ENCODE results near the gene DCST2.

DCST2 gene

DNA sequence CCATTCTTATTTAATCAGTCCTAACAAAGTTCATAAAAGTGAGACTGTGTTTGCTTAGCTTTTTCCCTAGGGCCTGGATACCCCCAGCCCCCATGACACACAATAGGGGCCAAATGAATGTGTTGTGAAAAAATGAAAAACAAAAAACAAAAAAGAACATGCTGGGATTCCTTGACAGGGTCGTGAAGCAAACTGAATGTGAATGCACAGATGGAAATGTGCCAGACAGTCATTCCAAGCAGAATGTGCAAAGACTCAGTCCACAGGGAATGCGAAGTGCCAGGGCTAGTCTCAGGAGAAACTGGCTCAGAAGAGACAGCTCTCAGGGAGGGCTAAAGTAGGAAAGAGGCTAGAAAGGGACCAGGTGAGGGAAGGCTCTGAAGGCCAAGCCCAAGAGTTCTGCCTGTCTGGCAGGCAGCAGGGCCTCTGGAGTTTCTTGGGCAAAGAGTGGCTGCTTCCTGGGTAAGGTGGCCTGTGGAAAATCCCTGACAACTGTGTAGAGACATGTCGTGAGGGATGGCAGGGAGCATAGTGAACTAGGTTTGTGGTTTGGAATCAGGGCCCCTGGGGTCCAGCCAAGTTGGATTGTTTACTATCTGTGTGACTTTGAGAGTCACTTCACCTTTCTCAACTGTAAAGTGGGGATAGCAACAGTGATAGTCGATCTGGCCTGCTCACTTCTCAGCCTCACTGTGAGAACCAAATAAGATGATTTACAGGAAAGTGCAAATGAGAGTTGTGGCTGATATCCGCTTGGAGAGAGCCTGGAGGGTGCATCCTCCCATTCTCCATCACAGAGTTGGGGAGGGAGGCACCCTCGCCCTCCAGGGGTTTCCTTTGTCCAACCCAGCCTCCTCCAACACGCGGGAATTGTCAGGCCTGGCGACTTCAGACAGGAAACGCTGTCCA lies 16.3 kb upstream of the DCST2 start:
- intact Hi-C loops (cut with DNase I; ENCODE audit: low total_unique reads), result no loop called here
- Histone ChIP-seq H3K9me3 (no peaks in the 10 kb centered on the region), H3K27ac (peak overlapping the region; percentile 72 to 91), H3K4me1 (peaks cover 6 to 35% (median 22%) of the 10 kb centered on the region in 4 donors), H3K4me3 (peak overlapping the region; percentile 68 to 71), H3K27me3 (no peaks in the 10 kb centered on the region), H3K36me3 (peaks cover 5 to 18% (median 14%) of the 10 kb centered on the region in 3 donors)
- DNase-seq, result no peak
- TF ChIP-seq, protein P1, sequence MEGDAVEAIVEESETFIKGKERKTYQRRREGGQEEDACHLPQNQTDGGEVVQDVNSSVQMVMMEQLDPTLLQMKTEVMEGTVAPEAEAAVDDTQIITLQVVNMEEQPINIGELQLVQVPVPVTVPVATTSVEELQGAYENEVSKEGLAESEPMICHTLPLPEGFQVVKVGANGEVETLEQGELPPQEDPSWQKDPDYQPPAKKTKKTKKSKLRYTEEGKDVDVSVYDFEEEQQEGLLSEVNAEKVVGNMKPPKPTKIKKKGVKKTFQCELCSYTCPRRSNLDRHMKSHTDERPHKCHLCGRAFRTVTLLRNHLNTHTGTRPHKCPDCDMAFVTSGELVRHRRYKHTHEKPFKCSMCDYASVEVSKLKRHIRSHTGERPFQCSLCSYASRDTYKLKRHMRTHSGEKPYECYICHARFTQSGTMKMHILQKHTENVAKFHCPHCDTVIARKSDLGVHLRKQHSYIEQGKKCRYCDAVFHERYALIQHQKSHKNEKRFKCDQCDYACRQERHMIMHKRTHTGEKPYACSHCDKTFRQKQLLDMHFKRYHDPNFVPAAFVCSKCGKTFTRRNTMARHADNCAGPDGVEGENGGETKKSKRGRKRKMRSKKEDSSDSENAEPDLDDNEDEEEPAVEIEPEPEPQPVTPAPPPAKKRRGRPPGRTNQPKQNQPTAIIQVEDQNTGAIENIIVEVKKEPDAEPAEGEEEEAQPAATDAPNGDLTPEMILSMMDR (IDR thresholded peaks at IDR 0.05), result no peak

DNA sequence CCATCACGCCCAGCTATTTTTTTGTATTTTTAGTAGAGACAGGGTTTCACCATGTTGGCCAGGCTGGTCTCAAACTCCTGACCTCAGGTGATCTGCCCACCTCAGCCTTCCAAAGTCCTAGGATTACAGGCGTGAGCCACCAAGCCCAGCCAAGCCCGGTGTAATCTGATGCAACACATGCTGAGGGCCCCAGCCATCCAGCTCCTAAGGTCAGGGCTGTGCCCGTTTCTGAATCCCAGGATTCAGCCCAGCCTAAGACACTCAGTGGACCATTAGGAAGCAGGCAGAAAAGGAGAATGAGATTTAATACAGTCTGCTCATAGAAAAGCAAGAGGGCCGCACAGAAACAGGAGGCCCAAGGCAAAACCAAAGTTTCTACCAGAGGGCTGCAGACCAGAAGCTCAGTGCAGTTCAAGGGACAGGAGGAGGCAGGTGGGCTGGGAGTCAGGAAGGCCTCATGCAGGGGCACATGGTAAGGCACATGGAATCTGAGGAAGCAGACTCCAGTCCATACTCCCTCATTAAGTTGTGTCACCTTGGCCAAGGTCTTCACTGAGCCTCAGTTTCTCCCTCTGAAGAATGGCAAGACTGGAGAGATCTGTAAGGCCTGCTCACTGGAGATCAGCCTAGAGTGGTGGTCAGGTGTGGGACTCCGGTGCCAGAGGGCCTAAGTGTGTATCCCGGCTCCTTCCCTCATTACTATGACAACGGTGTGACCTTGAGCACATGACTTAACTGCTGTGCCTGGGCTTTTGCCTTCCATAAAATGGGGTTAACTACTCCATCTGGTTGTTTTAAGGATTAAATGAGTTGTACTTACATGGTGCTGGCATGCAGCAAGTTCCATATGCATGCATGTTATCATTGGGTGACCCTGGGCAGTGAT lies 15.1 kb upstream of the DCST2 start:
- Histone ChIP-seq H3K36me3 (peaks cover 0 to 6% (median 1%) of the 10 kb centered on the region in 3 donors), H3K27ac (no peak overlapping the region), H3K27me3 (no peaks in the 10 kb centered on the region), H3K4me1 (peaks cover 6 to 40% (median 23%) of the 10 kb centered on the region in 4 donors), H3K4me3 (no peak overlapping the region), H3K9me3 (no peaks in the 10 kb centered on the region)
- intact Hi-C loops (cut with DNase I; ENCODE audit: low total_unique reads), result no loop called here
- no peak for DNase-seq
- TF ChIP-seq, protein P1 (IDR thresholded peaks at IDR 0.05), result no peak

DNA sequence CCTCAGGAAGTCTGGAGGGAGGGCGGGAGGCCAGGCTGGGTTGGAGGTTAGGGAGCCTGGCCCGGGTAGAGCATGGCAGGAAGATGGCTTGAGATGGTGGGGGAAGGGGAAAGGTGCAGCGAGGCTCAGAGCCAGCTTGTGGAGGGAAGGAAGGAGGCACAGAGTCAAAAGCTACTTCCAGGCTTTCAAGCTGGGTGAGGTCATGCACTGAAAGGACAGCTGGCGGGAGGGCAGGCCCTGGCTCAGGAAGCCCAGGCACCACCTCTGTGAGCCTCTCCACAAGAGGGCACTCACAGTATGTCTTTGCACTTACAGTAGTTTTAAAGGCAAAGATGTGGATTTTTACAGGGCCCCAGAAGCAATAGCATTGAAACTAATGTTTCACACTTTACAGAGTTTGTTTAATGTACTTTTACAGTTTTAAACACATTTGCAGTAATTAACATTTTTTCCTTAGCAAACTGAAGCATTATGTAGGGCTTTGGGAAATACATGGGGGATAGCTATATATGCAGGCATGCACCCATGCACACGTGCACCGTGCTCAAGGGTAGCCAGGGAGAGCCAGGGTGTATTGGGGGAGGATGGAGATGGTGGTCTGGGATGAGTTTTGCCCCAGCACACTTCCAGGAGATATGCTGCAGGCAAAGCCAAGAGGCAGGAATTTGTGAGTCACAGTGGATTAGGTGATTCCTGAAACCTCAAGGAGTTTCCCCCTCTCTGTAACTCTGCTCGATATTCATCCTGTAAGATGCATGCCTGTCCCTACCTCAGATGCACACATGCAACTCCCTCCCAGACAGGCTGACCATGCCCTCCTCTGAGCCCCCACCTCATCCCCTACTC lies 11.5 kb upstream of the DCST2 start:
- intact Hi-C loops (cut with DNase I; ENCODE audit: low total_unique reads), result no loop called here
- DNase-seq, result peak; percentile 82 to 85
- H3K36me3 ChIP-seq, result no peaks in the 10 kb centered on the region
- no peaks in the 10 kb centered on the region for H3K27me3 ChIP-seq
- H3K9me3 ChIP-seq, result no peaks in the 10 kb centered on the region
- TF ChIP-seq, protein P1 (IDR thresholded peaks at IDR 0.05), result peak; percentile 69 to 71
- no peak overlapping the region for H3K27ac ChIP-seq
- no peak overlapping the region for H3K4me3 ChIP-seq
- peaks cover 6 to 23% (median 8%) of the 10 kb centered on the region in 4 donors for H3K4me1 ChIP-seq

DNA sequence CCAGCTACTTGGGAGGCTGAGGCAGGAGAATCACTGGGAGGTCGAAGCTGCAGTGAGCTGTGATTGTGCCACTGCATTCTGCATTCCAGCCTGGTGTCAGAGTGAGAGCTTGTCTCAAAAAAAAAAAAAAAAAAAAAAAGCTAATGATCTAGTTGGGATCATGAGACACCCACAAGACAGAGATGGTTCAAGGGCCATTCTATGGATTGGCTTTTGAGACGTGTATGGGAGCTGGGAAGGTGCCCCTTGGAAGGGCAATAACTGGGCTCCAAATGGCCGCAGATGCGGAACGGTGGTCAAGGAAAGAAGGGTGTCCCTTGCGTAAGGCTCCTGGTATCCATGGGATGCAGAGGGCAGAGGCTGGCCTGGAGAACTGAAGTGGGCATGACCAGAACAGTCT lies 10.8 kb upstream of the DCST2 start:
- Histone ChIP-seq H3K9me3 (no peaks in the 10 kb centered on the region), H3K4me1 (peaks cover 0 to 16% (median 2%) of the 10 kb centered on the region in 4 donors), H3K27me3 (peaks cover 0 to under 1% of the 10 kb centered on the region in 2 donors), H3K27ac (no peak overlapping the region), H3K4me3 (no peak overlapping the region), H3K36me3 (no peaks in the 10 kb centered on the region)
- intact Hi-C loops (cut with DNase I; ENCODE audit: low total_unique reads), result no loop called here
- DNase-seq, result no peak
- TF ChIP-seq, protein P1 (IDR thresholded peaks at IDR 0.05), result no peak

DNA sequence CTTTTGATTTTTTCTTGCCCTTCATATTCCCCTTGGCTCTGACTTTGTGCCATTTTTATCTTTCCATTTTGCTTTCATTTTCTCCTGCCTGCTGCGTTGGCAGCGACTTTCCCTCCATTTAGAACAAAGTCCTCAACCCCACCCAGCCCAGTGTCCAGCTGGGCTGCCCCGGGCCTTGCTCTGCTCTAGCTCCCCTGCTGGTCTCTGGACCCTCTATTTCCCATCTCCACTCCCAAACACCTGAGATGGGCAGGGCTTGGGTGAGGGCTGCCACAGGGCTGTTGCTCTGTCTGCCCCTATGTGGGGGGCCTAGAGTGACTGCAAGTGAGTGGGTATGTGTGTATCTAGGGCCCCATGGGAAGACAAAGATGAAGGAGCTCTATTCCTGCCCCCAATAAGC lies 10.2 kb upstream of the DCST2 start:
- H3K9me3 ChIP-seq, result no peaks in the 10 kb centered on the region
- TF ChIP-seq, protein P1 (IDR thresholded peaks at IDR 0.05), result no peak
- peaks cover 0 to 3% of the 10 kb centered on the region in 2 donors for H3K27me3 ChIP-seq
- H3K4me1 ChIP-seq, result peaks cover 0 to 12% (median 2%) of the 10 kb centered on the region in 4 donors
- DNase-seq, result no peak
- H3K36me3 ChIP-seq, result no peaks in the 10 kb centered on the region
- intact Hi-C loops (cut with DNase I; ENCODE audit: low total_unique reads), result no loop called here
- no peak overlapping the region for H3K27ac ChIP-seq
- no peak overlapping the region for H3K4me3 ChIP-seq

Data from tibial artery (tissue), 4 donors.